ENCODE data around the gene DLG1.

DNA sequence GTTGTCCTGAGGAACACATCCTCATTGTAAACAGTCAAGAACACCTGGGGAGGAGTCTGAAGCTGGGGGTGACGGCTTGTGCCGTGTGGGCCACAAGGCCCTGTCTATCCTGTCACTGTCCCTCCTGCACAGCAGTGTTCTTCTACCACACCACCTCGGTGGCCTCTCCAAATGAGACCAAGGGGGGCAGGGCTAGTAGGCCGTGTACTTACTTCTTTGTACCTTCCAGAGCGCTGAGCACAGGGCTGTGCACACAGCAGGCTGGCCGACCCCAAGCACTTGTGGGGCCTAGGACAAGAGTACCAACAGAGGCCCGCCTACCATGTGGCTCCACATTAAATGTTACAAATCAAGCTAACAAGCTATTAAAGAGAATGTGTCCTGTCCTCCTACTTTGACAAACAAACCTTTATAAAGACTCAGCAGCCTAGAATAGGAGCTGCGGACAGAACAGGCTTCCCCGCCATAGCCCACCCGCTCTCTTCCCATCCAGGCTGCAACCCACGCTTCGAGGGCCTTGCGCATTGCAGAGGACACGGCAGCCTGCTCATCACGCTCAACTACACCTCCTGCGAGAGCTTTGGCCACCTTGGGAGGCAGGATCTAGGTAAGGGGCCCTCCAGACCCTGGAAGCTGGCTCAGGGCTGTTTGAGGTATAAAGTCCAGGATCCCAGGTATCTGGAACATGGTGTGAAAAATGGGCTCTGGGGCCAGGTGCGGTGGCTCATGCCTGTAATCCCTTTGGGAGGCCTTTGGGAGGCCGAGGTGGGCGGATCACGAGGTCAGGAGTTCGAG, 299.2 kb downstream of the DLG1 start:
- TF ChIP-seq POLR2AphosphoS5 (IDR thresholded peaks at IDR 0.05; ENCODE audit: low read depth, low read length) (no peak), FOXP2 (optimal IDR thresholded peaks at IDR 0.05; ENCODE audit: borderline replicate concordance, extremely low read depth, extremely low read length, insufficient read depth) (no peak), TAF1 (IDR thresholded peaks at IDR 0.05; ENCODE audit: borderline replicate concordance, insufficient read depth, low read length) (no peak), SIN3A (IDR thresholded peaks at IDR 0.05; ENCODE audit: borderline replicate concordance, insufficient read depth, low read length) (no peak)
- TF ChIP-seq, protein P1, sequence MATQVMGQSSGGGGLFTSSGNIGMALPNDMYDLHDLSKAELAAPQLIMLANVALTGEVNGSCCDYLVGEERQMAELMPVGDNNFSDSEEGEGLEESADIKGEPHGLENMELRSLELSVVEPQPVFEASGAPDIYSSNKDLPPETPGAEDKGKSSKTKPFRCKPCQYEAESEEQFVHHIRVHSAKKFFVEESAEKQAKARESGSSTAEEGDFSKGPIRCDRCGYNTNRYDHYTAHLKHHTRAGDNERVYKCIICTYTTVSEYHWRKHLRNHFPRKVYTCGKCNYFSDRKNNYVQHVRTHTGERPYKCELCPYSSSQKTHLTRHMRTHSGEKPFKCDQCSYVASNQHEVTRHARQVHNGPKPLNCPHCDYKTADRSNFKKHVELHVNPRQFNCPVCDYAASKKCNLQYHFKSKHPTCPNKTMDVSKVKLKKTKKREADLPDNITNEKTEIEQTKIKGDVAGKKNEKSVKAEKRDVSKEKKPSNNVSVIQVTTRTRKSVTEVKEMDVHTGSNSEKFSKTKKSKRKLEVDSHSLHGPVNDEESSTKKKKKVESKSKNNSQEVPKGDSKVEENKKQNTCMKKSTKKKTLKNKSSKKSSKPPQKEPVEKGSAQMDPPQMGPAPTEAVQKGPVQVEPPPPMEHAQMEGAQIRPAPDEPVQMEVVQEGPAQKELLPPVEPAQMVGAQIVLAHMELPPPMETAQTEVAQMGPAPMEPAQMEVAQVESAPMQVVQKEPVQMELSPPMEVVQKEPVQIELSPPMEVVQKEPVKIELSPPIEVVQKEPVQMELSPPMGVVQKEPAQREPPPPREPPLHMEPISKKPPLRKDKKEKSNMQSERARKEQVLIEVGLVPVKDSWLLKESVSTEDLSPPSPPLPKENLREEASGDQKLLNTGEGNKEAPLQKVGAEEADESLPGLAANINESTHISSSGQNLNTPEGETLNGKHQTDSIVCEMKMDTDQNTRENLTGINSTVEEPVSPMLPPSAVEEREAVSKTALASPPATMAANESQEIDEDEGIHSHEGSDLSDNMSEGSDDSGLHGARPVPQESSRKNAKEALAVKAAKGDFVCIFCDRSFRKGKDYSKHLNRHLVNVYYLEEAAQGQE (IDR thresholded peaks at IDR 0.05; ENCODE audit: insufficient read depth in 1 of 2, low read depth in 2 of 2, low read length in 2 of 2): no peak
